NB4 (cell line): ENCODE measurements around the gene CTSD.

Experiments
- DNase-seq: peaks from one replicate; pipeline ENCODE4 v3.0.0; 2010; ENCODE audit warnings: low read depth
- H3K4me3 ChIP-seq: one replicate; pipeline ENCODE4 v1.5.1; 2011; ENCODE audit warnings: mild to moderate bottlenecking, low read depth, low read length, moderate library complexity
- CTCF ChIP-seq: IDR thresholded peaks from one replicate; pipeline ENCODE4 v1.5.1; 2012; ENCODE audit warnings: low read depth, low read length
- MAX ChIP-seq: IDR thresholded peaks from 2 replicates; pipeline ENCODE4 v1.6.1; 2011; ENCODE audit warnings: low read depth, low read length
- MYC ChIP-seq: IDR thresholded peaks from 2 replicates; pipeline ENCODE4 v1.6.1; 2011; ENCODE audit warnings: low read depth, low read length
- POLR2A ChIP-seq: IDR thresholded peaks from 2 replicates; pipeline ENCODE4 v1.6.1; 2011; ENCODE audit warnings: mild to moderate bottlenecking; ENCODE audit not compliant: insufficient read length; ENCODE audit errors: extremely low read depth

CTSD gene

DNA sequence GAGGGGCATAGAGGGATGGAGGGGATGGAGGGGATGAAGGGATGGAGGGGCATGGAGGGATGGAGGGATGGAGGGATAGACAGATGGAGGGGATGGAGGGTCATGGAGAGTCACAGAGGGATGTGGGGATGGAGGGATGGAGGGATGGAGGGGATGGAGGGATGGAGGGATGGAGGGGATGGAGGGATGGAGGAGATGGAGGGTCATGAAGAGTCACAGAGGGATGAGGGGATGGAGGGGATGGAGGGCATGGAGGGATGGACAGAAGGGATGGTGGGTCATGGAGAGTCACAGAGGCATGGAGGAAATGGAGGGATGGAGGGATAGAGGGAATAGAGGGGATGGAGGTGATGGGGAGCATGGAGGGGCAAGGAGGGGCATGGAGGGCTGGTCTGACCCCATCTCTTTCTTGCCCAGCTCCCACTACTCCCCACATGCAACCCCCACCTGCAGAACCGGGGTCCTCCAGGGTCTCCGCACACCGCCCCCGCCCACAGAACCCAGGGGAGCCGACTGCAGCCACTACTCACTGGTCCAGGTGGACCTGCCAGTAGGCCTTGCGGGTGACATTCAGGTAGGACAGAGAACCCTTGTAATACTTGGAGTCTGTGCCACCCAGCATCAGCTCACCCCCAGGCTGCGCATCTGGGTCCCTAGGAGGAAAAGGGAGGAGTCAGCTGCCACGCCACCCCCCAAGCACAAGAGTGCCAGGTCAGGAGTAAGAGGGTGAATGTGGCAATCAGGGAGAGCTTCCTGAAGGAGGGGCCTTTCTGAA, 9.2 kb downstream of the CTSD start:
- TF ChIP-seq MAX (no peak), POLR2A (no peak), MYC (no peak), CTCF (no peak)
- no peak for DNase-seq
- no peak overlapping the region for H3K4me3 ChIP-seq

- H3K4me3 ChIP-seq, result no peak overlapping the region
- no peak for TF ChIP-seq POLR2A
- no peak for TF ChIP-seq MYC
- no peak for TF ChIP-seq CTCF
- no peak for TF ChIP-seq MAX
- no peak for DNase-seq
These were observed 9.8 kb downstream of the CTSD start for GRCh38 chr11:1753929-1754305.

DNA sequence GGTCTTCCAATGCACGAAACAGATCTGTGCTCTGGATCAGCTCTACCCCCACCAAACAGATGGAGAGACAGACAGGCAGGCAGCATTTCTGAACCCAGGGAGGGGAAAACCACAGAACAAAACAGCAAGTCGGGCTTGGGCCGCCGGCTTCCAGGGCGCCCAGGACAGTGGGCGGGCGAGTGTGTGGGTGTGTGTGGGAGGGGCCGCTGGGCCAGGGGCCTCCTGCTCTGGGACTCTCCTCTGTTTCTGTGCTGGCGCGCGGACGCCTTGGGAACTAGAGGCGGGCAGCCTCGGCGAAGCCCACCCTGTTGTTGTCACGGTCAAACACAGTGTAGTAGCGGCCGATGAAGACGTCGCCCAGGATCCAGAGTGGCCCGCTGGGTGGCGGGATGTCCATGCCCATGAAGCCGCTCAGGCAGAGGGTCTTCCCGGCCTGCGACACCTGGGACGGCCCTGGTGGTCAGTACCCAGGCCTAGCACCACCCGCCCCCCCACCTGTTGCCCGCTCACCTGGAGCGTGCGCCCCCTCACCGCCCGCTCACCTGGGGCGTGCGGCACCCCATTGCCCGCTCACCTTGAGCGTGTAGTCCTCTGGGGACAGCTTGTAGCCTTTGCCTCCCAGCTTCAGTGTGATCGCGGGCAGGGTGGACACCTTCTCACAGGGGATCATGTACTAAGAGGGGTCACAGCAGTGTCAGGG, 10.3 kb downstream of the CTSD start:
- H3K4me3 ChIP-seq, result no peak overlapping the region
- DNase-seq, result no peak
- no peak for TF ChIP-seq MAX
- TF ChIP-seq POLR2A, result no peak
- TF ChIP-seq MYC, result no peak

- DNase-seq, result no peak
- H3K4me3 ChIP-seq, result no peak overlapping the region
- TF ChIP-seq MYC, result no peak
- no peak for TF ChIP-seq POLR2A
- no peak for TF ChIP-seq CTCF
- TF ChIP-seq MAX, result no peak
These were observed 10.9 kb downstream of the CTSD start for GRCh38 chr11:1752907-1753228.

- H3K4me3 ChIP-seq, result no peak overlapping the region
- no peak for DNase-seq
- no peak for TF ChIP-seq MYC
These were observed 11.5 kb downstream of the CTSD start for GRCh38 chr11:1751999-1752906.

DNA sequence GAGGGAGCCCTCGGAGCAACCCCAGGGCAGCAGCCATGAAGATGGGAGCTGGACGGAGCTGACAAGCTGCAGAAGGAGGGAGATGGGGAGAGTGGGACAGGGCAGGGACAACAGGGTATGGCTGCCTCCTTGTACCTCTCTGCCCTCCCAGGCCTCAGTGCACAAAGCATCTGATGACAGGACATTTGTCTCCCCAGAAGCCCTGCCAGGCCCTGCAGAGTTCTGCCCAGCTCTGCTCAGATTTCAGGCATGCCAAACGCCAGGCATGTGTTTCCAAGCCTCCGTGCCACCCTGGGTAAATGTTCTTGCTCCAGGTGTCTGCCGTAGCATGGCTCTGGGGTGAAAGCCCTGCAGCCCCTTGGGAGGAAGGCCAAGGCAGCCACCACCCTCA, 12.2 kb downstream of the CTSD start:
- no peak for DNase-seq

More for the DNA sequence above, 12.2 kb downstream of the CTSD start:
- no peak overlapping the region for H3K4me3 ChIP-seq
- TF ChIP-seq MYC (no peak), MAX (no peak), POLR2A (no peak), CTCF (no peak)
